HCT116 (cell line): ENCODE results near the gene GTF2IRD1.

Experiments used
- ELF1 ChIP-seq: IDR thresholded peaks from 2 replicates; pipeline ENCODE4 v1.6.1; 2012; ENCODE audit warnings: low read depth, borderline replicate concordance
- EZH2 ChIP-seq: fragments of 200-600 bp; sonication (generic); IDR thresholded peaks from 2 replicates; pipeline ENCODE4 v1.6.1; 2017; ENCODE audit warnings: antibody characterized with exemption, mixed run types
- POLR2A ChIP-seq: IDR thresholded peaks from 2 replicates; pipeline ENCODE4 v1.7.0; 2011; ENCODE audit warnings: borderline replicate concordance; ENCODE audit not compliant: insufficient read depth, insufficient read length; ENCODE audit errors: extremely low read depth
- RAD21 ChIP-seq: IDR thresholded peaks from 2 replicates; pipeline ENCODE4 v1.6.1; 2012; ENCODE audit warnings: low read depth, mild to moderate bottlenecking
- SP1 ChIP-seq: IDR thresholded peaks from 2 replicates; pipeline ENCODE4 v1.6.1; 2012; ENCODE audit warnings: low read depth
- YY1 ChIP-seq: IDR thresholded peaks from 2 replicates; pipeline ENCODE4 v1.6.1; 2011; ENCODE audit warnings: low read length, low read depth, moderate library complexity, mild to moderate bottlenecking; ENCODE audit not compliant: insufficient replicate concordance; ENCODE audit errors: extremely low read depth
- TF ChIP-seq, protein P1 (sequence below), 3 experiments: fragments of 200-600 bp in 1 of 3; sonication (generic) in 1 of 3; IDR thresholded peaks in 2 of 3; conservative IDR thresholded peaks in 1 of 3; 2 replicates each; pipeline ENCODE4 v1.5.1; 2012 to 2017; ENCODE audit warnings: low read depth in 2 of 3, low read length in 2 of 3, antibody characterized with exemption in 1 of 3, borderline replicate concordance in 1 of 3, control low read depth in 1 of 3, mild to moderate bottlenecking in 1 of 3, mixed read lengths in 1 of 3, mixed run types in 1 of 3, moderate library complexity in 1 of 3; ENCODE audit not compliant: insufficient read depth in 1 of 3
- TF ChIP-seq, protein P2 (sequence below): IDR thresholded peaks from 2 replicates; pipeline ENCODE4 v1.6.1; 2012; ENCODE audit warnings: low read depth
- TF ChIP-seq, protein P3 (sequence below): IDR thresholded peaks from 2 replicates; pipeline ENCODE4 v1.6.1; 2012

DNA sequence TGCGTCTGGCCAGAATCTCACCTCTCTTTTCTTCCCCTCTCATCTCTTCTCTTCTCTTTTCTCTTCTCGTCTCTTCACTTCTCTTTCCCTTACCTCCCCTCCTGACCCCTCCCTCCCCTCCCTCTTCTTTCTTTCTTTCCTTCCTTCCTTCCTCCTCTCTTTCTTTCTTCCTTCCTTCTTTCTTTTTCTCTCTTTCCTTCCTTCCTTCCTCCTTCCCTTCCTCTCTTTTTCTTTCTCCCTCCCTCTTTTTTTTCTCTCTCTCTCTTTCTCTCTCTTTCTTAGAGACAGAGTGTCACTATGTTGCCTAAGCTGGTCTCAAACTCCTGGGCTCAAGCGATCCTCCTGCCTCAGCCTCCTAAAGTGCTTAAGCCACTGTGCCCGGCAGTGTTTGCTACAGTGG, 4.6 kb upstream of the GTF2IRD1 start:
- TF ChIP-seq, protein P1, sequence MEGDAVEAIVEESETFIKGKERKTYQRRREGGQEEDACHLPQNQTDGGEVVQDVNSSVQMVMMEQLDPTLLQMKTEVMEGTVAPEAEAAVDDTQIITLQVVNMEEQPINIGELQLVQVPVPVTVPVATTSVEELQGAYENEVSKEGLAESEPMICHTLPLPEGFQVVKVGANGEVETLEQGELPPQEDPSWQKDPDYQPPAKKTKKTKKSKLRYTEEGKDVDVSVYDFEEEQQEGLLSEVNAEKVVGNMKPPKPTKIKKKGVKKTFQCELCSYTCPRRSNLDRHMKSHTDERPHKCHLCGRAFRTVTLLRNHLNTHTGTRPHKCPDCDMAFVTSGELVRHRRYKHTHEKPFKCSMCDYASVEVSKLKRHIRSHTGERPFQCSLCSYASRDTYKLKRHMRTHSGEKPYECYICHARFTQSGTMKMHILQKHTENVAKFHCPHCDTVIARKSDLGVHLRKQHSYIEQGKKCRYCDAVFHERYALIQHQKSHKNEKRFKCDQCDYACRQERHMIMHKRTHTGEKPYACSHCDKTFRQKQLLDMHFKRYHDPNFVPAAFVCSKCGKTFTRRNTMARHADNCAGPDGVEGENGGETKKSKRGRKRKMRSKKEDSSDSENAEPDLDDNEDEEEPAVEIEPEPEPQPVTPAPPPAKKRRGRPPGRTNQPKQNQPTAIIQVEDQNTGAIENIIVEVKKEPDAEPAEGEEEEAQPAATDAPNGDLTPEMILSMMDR (IDR thresholded peaks at IDR 0.05 in 2 of 3, conservative IDR thresholded peaks at IDR 0.05 in 1 of 3; ENCODE audit: borderline replicate concordance in 1 of 3, insufficient read depth in 1 of 3, low read depth in 2 of 3, low read length in 2 of 3): no peak
- no peak for TF ChIP-seq RAD21
- TF ChIP-seq POLR2A: no peak
- no peak for TF ChIP-seq YY1
- no peak for TF ChIP-seq ELF1
- TF ChIP-seq, protein P2, sequence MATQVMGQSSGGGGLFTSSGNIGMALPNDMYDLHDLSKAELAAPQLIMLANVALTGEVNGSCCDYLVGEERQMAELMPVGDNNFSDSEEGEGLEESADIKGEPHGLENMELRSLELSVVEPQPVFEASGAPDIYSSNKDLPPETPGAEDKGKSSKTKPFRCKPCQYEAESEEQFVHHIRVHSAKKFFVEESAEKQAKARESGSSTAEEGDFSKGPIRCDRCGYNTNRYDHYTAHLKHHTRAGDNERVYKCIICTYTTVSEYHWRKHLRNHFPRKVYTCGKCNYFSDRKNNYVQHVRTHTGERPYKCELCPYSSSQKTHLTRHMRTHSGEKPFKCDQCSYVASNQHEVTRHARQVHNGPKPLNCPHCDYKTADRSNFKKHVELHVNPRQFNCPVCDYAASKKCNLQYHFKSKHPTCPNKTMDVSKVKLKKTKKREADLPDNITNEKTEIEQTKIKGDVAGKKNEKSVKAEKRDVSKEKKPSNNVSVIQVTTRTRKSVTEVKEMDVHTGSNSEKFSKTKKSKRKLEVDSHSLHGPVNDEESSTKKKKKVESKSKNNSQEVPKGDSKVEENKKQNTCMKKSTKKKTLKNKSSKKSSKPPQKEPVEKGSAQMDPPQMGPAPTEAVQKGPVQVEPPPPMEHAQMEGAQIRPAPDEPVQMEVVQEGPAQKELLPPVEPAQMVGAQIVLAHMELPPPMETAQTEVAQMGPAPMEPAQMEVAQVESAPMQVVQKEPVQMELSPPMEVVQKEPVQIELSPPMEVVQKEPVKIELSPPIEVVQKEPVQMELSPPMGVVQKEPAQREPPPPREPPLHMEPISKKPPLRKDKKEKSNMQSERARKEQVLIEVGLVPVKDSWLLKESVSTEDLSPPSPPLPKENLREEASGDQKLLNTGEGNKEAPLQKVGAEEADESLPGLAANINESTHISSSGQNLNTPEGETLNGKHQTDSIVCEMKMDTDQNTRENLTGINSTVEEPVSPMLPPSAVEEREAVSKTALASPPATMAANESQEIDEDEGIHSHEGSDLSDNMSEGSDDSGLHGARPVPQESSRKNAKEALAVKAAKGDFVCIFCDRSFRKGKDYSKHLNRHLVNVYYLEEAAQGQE: no peak
- no peak for TF ChIP-seq SP1
- TF ChIP-seq, protein P3, sequence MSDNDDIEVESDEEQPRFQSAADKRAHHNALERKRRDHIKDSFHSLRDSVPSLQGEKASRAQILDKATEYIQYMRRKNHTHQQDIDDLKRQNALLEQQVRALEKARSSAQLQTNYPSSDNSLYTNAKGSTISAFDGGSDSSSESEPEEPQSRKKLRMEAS: no peak
- TF ChIP-seq EZH2: no peak
